GM23248 (cell line): ENCODE measurements around the gene BAIAP2L2.

Source experiments
- EZH2 ChIP-seq: fragments of 200-600 bp; sonication (generic); IDR thresholded peaks from 2 replicates; pipeline ENCODE4 v1.6.1; 2018; ENCODE audit warnings: antibody characterized with exemption, mild to moderate bottlenecking; ENCODE audit not compliant: insufficient read depth, poor library complexity, severe bottlenecking
- EZH2phosphoT487 ChIP-seq: fragments of 200-600 bp; sonication (generic); IDR thresholded peaks from 2 replicates; pipeline ENCODE4 v1.6.1; 2018; ENCODE audit warnings: antibody characterized with exemption, moderate library complexity, mild to moderate bottlenecking, low read depth; ENCODE audit not compliant: insufficient read depth

- TF ChIP-seq EZH2 (no peak), EZH2phosphoT487 (no peak)
Measured at GRCh38 chr22:38132136-38132535, 21.7 kb upstream of the BAIAP2L2 start.
